ENCODE data around the gene CEP19.
"Not testable (repeated sequence)": the region's sequence is repeated elsewhere in the genome, so short reads cannot be mapped to it uniquely, and the experiment has no call there.

Gene CEP19

GRCh38 chr3:196711838-196712513 lies at the start of gene CEP19, which contains the start of gene PIGX:
TSS of gene CEP19 (minus strand) at chr3:196712250. CDS start at chr3:196708657, 3,593 bp downstream.
TSS of gene PIGX (plus strand) at chr3:196712377.
- TF ChIP-seq ZFX (IDR thresholded peaks at IDR 0.05) (no peak), CTCF (conservative IDR thresholded peaks at IDR 0.05) (no peak)
- peak within 1 kb of the TSS; percentile 79 for H3K27ac ChIP-seq

DNA sequence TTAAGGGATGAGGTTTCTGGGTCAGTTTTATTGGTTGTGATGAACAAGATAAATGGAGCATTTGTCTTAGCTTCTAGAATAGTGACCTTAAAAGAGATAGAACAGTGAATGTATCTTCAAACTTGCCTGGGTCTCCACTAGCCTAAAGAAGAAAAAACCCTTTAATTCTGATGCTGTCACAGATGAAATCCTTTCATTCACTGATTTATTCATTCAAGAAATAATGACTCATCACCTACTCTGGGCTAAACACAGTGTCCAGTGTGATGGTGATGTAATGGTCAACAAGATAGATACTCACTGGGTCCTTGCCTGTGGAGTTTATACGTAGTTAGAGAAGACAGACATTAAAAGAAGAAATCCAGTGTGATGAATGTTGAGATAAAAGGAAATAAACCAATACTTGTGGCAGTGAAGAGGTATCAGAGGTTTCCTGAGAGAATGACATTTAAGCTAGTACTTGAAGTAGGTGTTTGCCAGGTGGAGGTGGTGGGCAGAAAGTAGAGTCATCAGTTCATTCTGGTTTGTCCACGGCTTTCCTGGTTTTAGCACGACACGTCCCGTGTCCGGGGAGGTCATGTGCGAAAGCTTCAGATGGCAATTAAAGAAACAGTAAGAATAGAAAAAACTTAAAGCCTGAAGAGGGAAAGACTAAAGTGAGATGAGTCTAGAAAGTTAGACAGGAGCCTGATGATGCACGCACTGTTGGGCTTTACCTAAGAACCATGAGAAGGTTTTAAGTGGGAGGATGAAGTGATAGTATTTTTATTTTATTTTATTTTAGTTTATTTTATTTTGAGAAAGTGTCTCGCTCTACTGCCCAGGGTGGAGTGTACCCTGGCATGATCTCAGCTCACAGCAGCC lies 46.1 kb upstream of the CEP19 start:
- TF ChIP-seq CTCF (conservative IDR thresholded peaks at IDR 0.05), result no peak
- no peak for TF ChIP-seq ZFX (IDR thresholded peaks at IDR 0.05)
- H3K27ac ChIP-seq, result no peak overlapping the region

DNA sequence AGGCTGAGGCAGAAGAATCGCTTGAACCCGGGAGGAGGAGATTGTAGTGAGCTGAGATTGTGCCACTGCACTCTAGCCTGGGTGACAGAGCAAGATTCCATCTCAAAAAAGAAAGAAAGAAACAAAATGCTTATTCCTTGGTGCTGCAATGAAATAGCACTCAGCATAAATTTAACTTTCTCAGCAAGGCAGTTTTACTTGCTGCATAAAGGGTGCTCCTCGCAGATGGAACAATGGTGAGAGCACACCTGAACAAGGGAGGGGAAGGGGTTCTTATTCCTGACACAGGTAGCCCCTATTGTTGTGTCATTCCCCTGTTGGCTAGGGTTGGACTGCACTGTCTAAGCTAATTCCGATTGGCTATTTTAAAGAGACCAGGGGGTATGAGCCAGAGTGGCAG lies 44.7 kb upstream of the CEP19 start:
- H3K27ac ChIP-seq, result no peak overlapping the region
- TF ChIP-seq CTCF (conservative IDR thresholded peaks at IDR 0.05) (no peak), ZFX (IDR thresholded peaks at IDR 0.05) (no peak)

- H3K27ac ChIP-seq, result peak overlapping the region; percentile 68
- TF ChIP-seq ZFX (IDR thresholded peaks at IDR 0.05) (no peak), CTCF (conservative IDR thresholded peaks at IDR 0.05) (no peak)
Observed at GRCh38 chr3:196754091-196754981, 42.3 kb upstream of the CEP19 start.

GRCh38 chr3:196753201-196753600 lies 41.2 kb upstream of the CEP19 start:
- TF ChIP-seq CTCF (conservative IDR thresholded peaks at IDR 0.05) (no peak), ZFX (IDR thresholded peaks at IDR 0.05) (no peak)
- peak overlapping the region; percentile 16; the same call in 1 of the 2 replicates for H3K27ac ChIP-seq

- TF ChIP-seq ZFX (IDR thresholded peaks at IDR 0.05), result no peak
- no peak for TF ChIP-seq CTCF (conservative IDR thresholded peaks at IDR 0.05)
Observed at GRCh38 chr3:196749125-196749524, 37.1 kb upstream of the CEP19 start.

GRCh38 chr3:196743569-196743968 lies 31.5 kb upstream of the CEP19 start:
- H3K27ac ChIP-seq, result not testable (repeated sequence)

More at GRCh38 chr3:196749125-196749524, 37.1 kb upstream of the CEP19 start:
- no peak overlapping the region for H3K27ac ChIP-seq

Data from C4-2B (cell line).